ENCODE measurements around the gene CD2.

Gene CD2

GRCh38 chr1:116804736-116805135, 50.5 kb downstream of the CD2 start:
- TF ChIP-seq CTCF (conservative IDR thresholded peaks at IDR 0.05) (no peak), ZFX (IDR thresholded peaks at IDR 0.05) (no peak)
- H3K27ac ChIP-seq, result no peak overlapping the region

GRCh38 chr1:116805398-116805797, 51.2 kb downstream of the CD2 start:
- H3K27ac ChIP-seq, result no peak overlapping the region
- TF ChIP-seq CTCF (conservative IDR thresholded peaks at IDR 0.05), result no peak
- no peak for TF ChIP-seq ZFX (IDR thresholded peaks at IDR 0.05)

GRCh38 chr1:116806245-116806644, 52.0 kb downstream of the CD2 start:
- TF ChIP-seq ZFX (IDR thresholded peaks at IDR 0.05), result no peak
- no peak for TF ChIP-seq CTCF (conservative IDR thresholded peaks at IDR 0.05)

GRCh38 chr1:116806671-116807070, 52.4 kb downstream of the CD2 start:
- TF ChIP-seq CTCF (conservative IDR thresholded peaks at IDR 0.05) (no peak), ZFX (IDR thresholded peaks at IDR 0.05) (no peak)
- no peak overlapping the region for H3K27ac ChIP-seq

More at GRCh38 chr1:116806245-116806644, 52.0 kb downstream of the CD2 start:
- H3K27ac ChIP-seq, result no peak overlapping the region

- H3K27ac ChIP-seq, result no peak overlapping the region
- TF ChIP-seq ZFX (IDR thresholded peaks at IDR 0.05) (no peak), CTCF (conservative IDR thresholded peaks at IDR 0.05) (no peak)
Observed at GRCh38 chr1:116807394-116808199, 53.4 kb downstream of the CD2 start.

- no peak overlapping the region for H3K27ac ChIP-seq
- TF ChIP-seq CTCF (conservative IDR thresholded peaks at IDR 0.05) (no peak), ZFX (IDR thresholded peaks at IDR 0.05) (no peak)
Observed at GRCh38 chr1:116808200-116808847, 54.1 kb downstream of the CD2 start.

GRCh38 chr1:116808848-116809508, 54.7 kb downstream of the CD2 start:
- H3K27ac ChIP-seq, result no peak overlapping the region
- TF ChIP-seq ZFX (IDR thresholded peaks at IDR 0.05), result no peak
- TF ChIP-seq CTCF (conservative IDR thresholded peaks at IDR 0.05), result no peak

All from C4-2B (cell line).